GM13977 (cell line): ENCODE measurements around the gene UCP3.

Experiments
- DNase-seq: peaks from one replicate; pipeline ENCODE4 v3.0.0; 2012; ENCODE audit warnings: low spot score
- in situ Hi-C: fragments of 300-500 bp; cut with MboI; formaldehyde crosslinking; loops from one replicate; pipeline ENCODE4 v1.12.0; 2022; ENCODE audit warnings: low sequenced_read_pairs, low pct_unique_long_range_greater_than_20kb, mixed read lengths, inconsistent platforms; ENCODE audit not compliant: unreplicated experiment
- TF ChIP-seq, protein P1 (sequence below): IDR thresholded peaks from 2 replicates; pipeline ENCODE4 v1.5.1; 2012; ENCODE audit warnings: mild to moderate bottlenecking, control low read depth; ENCODE audit not compliant: insufficient read depth; ENCODE audit errors: extremely low read depth, missing control alignments

UCP3 gene, protein sequence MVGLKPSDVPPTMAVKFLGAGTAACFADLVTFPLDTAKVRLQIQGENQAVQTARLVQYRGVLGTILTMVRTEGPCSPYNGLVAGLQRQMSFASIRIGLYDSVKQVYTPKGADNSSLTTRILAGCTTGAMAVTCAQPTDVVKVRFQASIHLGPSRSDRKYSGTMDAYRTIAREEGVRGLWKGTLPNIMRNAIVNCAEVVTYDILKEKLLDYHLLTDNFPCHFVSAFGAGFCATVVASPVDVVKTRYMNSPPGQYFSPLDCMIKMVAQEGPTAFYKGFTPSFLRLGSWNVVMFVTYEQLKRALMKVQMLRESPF

GRCh38 chr11:74008373-74009229, at the start of gene UCP3:
Gene UCP3, minus strand, starts transcription at chr11:74009085. Its CDS starts 2,043 bp downstream, at chr11:74007042.
- DNase-seq: no peak
- in situ Hi-C loops: no loop called here
- TF ChIP-seq, protein P1, sequence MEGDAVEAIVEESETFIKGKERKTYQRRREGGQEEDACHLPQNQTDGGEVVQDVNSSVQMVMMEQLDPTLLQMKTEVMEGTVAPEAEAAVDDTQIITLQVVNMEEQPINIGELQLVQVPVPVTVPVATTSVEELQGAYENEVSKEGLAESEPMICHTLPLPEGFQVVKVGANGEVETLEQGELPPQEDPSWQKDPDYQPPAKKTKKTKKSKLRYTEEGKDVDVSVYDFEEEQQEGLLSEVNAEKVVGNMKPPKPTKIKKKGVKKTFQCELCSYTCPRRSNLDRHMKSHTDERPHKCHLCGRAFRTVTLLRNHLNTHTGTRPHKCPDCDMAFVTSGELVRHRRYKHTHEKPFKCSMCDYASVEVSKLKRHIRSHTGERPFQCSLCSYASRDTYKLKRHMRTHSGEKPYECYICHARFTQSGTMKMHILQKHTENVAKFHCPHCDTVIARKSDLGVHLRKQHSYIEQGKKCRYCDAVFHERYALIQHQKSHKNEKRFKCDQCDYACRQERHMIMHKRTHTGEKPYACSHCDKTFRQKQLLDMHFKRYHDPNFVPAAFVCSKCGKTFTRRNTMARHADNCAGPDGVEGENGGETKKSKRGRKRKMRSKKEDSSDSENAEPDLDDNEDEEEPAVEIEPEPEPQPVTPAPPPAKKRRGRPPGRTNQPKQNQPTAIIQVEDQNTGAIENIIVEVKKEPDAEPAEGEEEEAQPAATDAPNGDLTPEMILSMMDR: no peak

DNA sequence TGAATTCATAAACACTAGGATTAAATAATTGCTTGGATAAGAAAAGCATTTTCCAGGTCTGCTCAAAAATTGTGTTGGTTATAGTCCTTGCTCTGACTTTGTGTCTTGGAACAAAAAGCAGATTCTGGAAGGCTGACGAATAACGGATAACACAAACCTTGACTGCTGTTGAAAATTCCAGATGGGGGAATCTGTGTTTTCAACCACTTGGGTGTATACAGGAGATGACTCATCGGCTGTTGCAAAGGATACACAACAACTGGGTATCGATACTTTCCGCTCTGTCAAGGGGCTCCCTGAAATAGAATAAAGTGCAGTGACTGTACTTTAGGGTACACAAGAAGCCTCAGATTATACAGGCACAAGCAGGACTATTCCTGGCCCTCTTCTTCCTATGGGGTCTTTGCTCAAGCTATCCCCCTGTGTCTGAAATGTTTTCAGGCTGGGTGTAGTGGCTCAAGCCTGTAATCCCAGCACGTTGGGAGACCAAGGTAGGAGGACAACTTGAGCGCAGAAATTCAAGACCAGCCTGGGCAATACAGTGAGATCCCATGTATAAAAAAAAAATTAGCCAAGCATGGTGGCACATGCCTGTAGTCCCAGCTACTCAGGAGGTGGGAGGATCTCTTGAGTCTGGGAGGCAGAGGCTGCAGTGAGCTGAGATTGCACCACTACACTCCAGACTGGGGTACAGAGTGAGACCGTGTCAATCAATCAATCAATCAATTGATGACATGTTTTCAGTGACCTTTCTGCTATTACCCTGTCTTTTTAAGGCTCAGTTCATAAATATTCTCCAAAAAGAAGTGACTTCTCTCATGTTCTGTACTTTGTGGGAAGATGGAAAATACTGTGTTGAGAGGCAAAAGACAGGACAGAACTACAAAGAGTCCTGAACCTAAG, 48.6 kb upstream of the UCP3 start:
- in situ Hi-C loops: no loop called here
- DNase-seq: no peak
- TF ChIP-seq, protein P1: no peak

DNA sequence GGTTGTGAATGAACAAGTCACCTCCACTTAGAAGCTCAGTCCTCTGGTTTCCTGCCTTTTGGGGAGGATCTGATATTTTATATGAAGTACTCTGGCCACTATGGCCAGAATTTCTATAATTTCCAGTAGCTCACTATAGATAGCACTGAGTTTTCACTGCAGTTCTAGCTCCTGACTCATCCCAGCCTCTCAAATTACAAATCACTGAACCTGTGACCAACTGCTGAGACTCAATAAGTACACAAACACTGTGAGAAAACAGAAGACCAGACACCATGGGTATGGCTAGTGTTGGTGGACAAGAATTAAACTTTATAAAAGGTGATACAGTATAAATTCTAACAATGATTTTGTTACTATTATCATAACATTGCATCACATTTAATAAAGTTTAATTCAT, 47.1 kb upstream of the UCP3 start:
- DNase-seq: no peak
- TF ChIP-seq, protein P1: no peak
- in situ Hi-C loops: no loop called here

DNA sequence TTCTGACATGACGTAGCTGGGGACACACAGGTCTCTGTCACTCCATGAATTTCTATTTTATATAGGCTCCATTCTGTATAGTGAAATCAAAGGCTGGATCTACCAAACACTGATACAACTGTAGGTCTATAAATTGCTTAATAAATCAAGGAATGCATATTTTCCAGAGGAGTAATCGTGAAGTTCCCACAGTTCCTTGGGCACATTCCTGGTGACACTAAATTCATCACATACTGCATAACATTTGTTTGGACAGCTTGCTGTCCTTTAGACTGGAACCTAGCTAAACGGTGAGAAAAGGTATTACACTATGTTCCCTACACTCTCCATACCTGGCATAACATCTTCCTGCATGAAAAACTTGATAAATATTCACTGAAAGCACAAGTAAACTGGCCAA, 41.6 kb upstream of the UCP3 start:
- DNase-seq: no peak
- in situ Hi-C loops: no loop called here
- TF ChIP-seq, protein P1: no peak

DNA sequence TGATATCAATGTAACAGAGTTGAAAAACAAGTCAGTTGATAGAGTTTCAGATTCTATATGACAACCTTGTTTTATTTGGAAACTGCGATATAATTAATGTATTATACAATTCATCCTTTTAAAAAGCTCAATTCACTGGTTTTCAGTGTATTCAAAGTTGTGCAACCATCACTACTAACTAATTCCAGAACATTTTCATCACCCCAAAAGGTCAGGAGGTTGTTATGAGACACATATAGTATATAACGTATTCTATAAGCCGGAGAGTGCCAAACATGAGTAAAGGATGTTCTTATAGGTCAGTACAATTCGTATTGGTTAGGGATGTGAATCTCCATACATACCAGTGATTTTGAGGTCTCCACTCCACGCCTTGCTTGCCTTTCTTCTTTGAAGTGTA, 40.1 kb upstream of the UCP3 start:
- in situ Hi-C loops: no loop called here
- TF ChIP-seq, protein P1: no peak

GRCh38 chr11:74044538-74044937, 35.7 kb upstream of the UCP3 start:
- in situ Hi-C loops: no loop called here
- TF ChIP-seq, protein P1: no peak
- DNase-seq: no peak

More for the DNA sequence above, 40.1 kb upstream of the UCP3 start:
- no peak for DNase-seq
